Ascending aorta (tissue), 2 donors: ENCODE results near the gene ATG4D. TPM values are rescaled to one million over a fixed set of nuclear protein-coding genes. Genes with fewer than 3 reads are reported as not detected.

Experiments
- DNase-seq, 2 donors: peaks; one replicate each; pipeline ENCODE4 v3.0.0-alpha.2; 2019; ENCODE audit warnings: low spot score in 2 of 2
- H3K27ac ChIP-seq, 2 donors: fragments of 200-600 bp; sonication (generic); one replicate each; pipeline ENCODE4 v1.5.1; 2016 to 2017; ENCODE audit warnings: mild to moderate bottlenecking in 1 of 2
- H3K27me3 ChIP-seq: fragments of 200-600 bp; sonication (generic); one replicate; pipeline ENCODE4 v1.5.1; 2017
- H3K36me3 ChIP-seq, 2 donors: fragments of 200-600 bp; sonication (generic); one replicate each; pipeline ENCODE4 v1.5.1; 2016
- H3K4me1 ChIP-seq, 2 donors: fragments of 200-600 bp; sonication (generic); one replicate each; pipeline ENCODE4 v1.5.1; 2016 to 2017; ENCODE audit warnings: mild to moderate bottlenecking in 1 of 2
- H3K4me3 ChIP-seq, 2 donors: fragments of 200-600 bp; sonication (generic); one replicate each; pipeline ENCODE4 v1.5.1; 2016 to 2017; ENCODE audit warnings: mild to moderate bottlenecking in 1 of 2
- H3K9me3 ChIP-seq, 2 donors: fragments of 200-600 bp; sonication (generic); one replicate each; pipeline ENCODE4 v1.5.1; 2016
- CTCF ChIP-seq, 3 experiments: fragments of 200-600 bp in 2 of 3; fragments of 450-650 bp in 1 of 3; sonication (generic) in 2 of 3; IDR thresholded peaks; one replicate each; pipeline ENCODE4 v1.5.1; 2016 to 2019; ENCODE audit warnings: antibody characterized with exemption in 3 of 3, mild to moderate bottlenecking in 1 of 3, moderate library complexity in 1 of 3
- intact Hi-C: fragments of 100-400 bp; cut with DNase I; formaldehyde crosslinking; loops from one replicate; pipeline ENCODE4 v1.15.1; 2023
- total RNA-seq: library from RNA; depleted of rRNA; stranded (reverse); fragments of >200 nt; gene quantifications from one replicate; pipeline ENCODE4 v1.1.0, GENCODE V29; 2016

The ATG4D gene
- total RNA-seq, 1 donor from 2014 or later = 11.0 TPM

GRCh38 chr19:10565567-10566407 is 22.1 kb downstream of the ATG4D start, which contains the start of gene KRI1:
TSS of gene KRI1 (minus strand) at chr19:10566010. CDS start at chr19:10565999, 11 bp downstream.
- intact Hi-C loops = loop anchor here (1.0 kb wide), 1 partner anchor 63 kb away; no protein-coding TSS in a partner anchor
- peak; percentile 94 to 99 for DNase-seq
- H3K9me3 ChIP-seq = no peaks in the 10 kb centered on the region
- peak in 2 of 3 experiments; percentile 17 to 68 for TF ChIP-seq CTCF (IDR thresholded peaks at IDR 0.05)
- H3K27ac ChIP-seq = peak within 1 kb of the TSS; percentile 78 to 93
- peak within 1 kb of the TSS; percentile 61 to 98 for H3K4me3 ChIP-seq
- no peaks in the 10 kb centered on the region for H3K27me3 ChIP-seq
- H3K4me1 ChIP-seq = peaks cover 12 to 26% of the 10 kb centered on the region in 2 donors
- peaks cover 0 to 8% of the 10 kb centered on the region in 2 donors for H3K36me3 ChIP-seq

- H3K27ac ChIP-seq = peak overlapping the region; percentile 78 to 93
- H3K27me3 ChIP-seq = no peaks in the 10 kb centered on the region
- intact Hi-C loops = loop anchor here (1.0 kb wide), 1 partner anchor 64 kb away; no protein-coding TSS in a partner anchor
- peaks cover 12 to 26% of the 10 kb centered on the region in 2 donors for H3K4me1 ChIP-seq
- peaks cover 0 to 4% of the 10 kb centered on the region in 2 donors for H3K36me3 ChIP-seq
- no peaks in the 10 kb centered on the region for H3K9me3 ChIP-seq
- DNase-seq = no peak
- TF ChIP-seq CTCF (IDR thresholded peaks at IDR 0.05) = no peak
- peak overlapping the region; percentile 61 to 98 for H3K4me3 ChIP-seq
Observed at GRCh38 chr19:10566408-10566657, 22.6 kb downstream of the ATG4D start.

GRCh38 chr19:10566658-10567410 is 23.1 kb downstream of the ATG4D start:
- H3K4me1 ChIP-seq = peaks cover 12 to 26% of the 10 kb centered on the region in 2 donors
- H3K4me3 ChIP-seq = peak overlapping the region; percentile 61 to 98
- H3K9me3 ChIP-seq = no peaks in the 10 kb centered on the region
- no peaks in the 10 kb centered on the region for H3K36me3 ChIP-seq
- peak in 1 of 2 donors; percentile 71 for DNase-seq
- peak overlapping the region; percentile 78 to 93 for H3K27ac ChIP-seq
- TF ChIP-seq CTCF (IDR thresholded peaks at IDR 0.05) = no peak
- intact Hi-C loops = loop anchor here (1.0 kb wide), 1 partner anchor 65 kb away; no protein-coding TSS in a partner anchor
- no peaks in the 10 kb centered on the region for H3K27me3 ChIP-seq

- Histone ChIP-seq H3K9me3 (no peaks in the 10 kb centered on the region), H3K27me3 (no peaks in the 10 kb centered on the region), H3K36me3 (no peaks in the 10 kb centered on the region), H3K4me1 (peaks cover 12 to 30% of the 10 kb centered on the region in 2 donors), H3K4me3 (peak overlapping the region; percentile 88 to 98), H3K27ac (peak overlapping the region; percentile 78 to 93)
- intact Hi-C loops = loop anchor here (2.0 kb wide), 2 partner anchors 89 to 163 kb away; no protein-coding TSS in a partner anchor
- DNase-seq = no peak
- TF ChIP-seq CTCF (IDR thresholded peaks at IDR 0.05) = no peak
Observed at GRCh38 chr19:10567656-10568055, 24.0 kb downstream of the ATG4D start.

- intact Hi-C loops = loop anchor here (2.0 kb wide), 2 partner anchors 89 to 163 kb away; no protein-coding TSS in a partner anchor
- H3K9me3 ChIP-seq = no peaks in the 10 kb centered on the region
- no peak for TF ChIP-seq CTCF (IDR thresholded peaks at IDR 0.05)
- peak overlapping the region; percentile 88 to 98 for H3K4me3 ChIP-seq
- H3K27me3 ChIP-seq = no peaks in the 10 kb centered on the region
- H3K27ac ChIP-seq = peak overlapping the region; percentile 78 to 93
- DNase-seq = no peak
- peaks cover 12 to 30% of the 10 kb centered on the region in 2 donors for H3K4me1 ChIP-seq
- no peaks in the 10 kb centered on the region for H3K36me3 ChIP-seq
Observed at GRCh38 chr19:10568062-10568825, 24.5 kb downstream of the ATG4D start.
